BLaER1 (cell line): Measurements from ENCODE around the gene SLC25A29.

ENCODE experiments used
- H3K27ac ChIP-seq: shearing (Covaris generic); formaldehyde crosslinking; 2 replicates; pipeline ENCODE4 v1.8.1; 2022
- H3K27me3 ChIP-seq: shearing (Covaris generic); formaldehyde crosslinking; 2 replicates; pipeline ENCODE4 v1.8.1; 2022
- H3K36me3 ChIP-seq: shearing (Covaris generic); formaldehyde crosslinking; 2 replicates; pipeline ENCODE4 v1.8.1; 2022
- H3K4me1 ChIP-seq: shearing (Covaris generic); formaldehyde crosslinking; 2 replicates; pipeline ENCODE4 v1.8.1; 2022
- H3K4me2 ChIP-seq: shearing (Covaris generic); formaldehyde crosslinking; 2 replicates; pipeline ENCODE4 v1.8.1; 2022
- H3K4me3 ChIP-seq: shearing (Covaris generic); formaldehyde crosslinking; 2 replicates; pipeline ENCODE4 v1.8.1; 2022
- H3K9ac ChIP-seq: shearing (Covaris generic); formaldehyde crosslinking; 2 replicates; pipeline ENCODE4 v1.8.1; 2022
- H3K9me3 ChIP-seq: shearing (Covaris generic); formaldehyde crosslinking; 2 replicates; pipeline ENCODE4 v1.8.1; 2022
- H4K20me1 ChIP-seq: shearing (Covaris generic); formaldehyde crosslinking; 2 replicates; pipeline ENCODE4 v1.8.1; 2022
- Cebpa-rat ChIP-seq: shearing (Covaris generic); IDR thresholded peaks from 2 replicates; pipeline ENCODE4 v1.8.1; 2022

The SLC25A29 gene

DNA sequence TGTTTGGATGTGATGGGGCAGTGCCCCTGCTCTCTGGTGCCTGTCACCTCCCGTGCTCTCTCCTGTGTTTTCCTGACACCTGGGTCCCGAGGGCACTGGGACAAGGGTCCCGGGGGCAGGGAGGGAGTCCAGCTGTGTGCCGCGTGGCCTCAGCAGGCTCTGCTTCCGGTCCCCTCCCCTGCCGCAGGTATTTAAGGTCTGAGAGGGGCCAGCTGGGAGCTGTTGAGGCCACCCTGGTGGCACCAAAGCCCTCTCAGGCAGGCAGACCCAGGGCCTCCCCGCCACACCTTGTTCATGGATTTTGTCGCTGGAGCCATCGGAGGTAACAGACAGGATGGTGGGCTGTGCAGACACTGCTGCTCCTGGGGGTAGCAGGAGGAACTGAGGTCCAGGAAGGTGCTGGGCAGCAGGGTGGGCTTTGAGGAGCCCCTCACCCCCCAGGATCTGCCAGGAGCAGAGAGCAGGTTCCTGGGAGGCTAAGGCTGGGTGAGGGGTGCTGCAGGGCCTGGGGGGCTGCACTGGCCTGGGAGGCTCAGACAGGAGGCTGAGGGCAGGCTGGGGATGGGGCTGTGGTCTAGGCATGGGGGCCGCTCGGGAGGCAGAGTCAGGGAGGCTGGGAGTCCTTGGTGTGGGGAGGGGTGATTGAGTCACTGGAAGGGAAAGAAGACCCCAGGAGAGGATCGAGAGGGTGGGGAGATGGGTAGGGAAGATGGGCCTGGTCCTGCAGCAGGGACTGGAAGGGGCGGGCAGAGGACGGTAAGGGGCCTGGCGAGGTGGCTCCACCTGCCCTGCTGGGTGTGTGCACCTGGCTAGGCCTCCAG lies 17.1 kb upstream of the SLC25A29 start, which contains the start of gene SLC25A47:
Gene SLC25A47, plus strand, starts transcription at position 219 of the 821 bp plus-strand sequence. Its CDS starts 76 bp downstream, at position 295.
- Histone ChIP-seq H3K9me3 (no peaks in the 10 kb centered on the region), H3K4me3 (no peak within 1 kb of the TSS), H3K27ac (no peak within 1 kb of the TSS), H3K9ac (no peak within 1 kb of the TSS), H3K27me3 (no peaks in the 10 kb centered on the region), H3K4me1 (peaks cover 19% of the 10 kb centered on the region), H3K36me3 (no peaks in the 10 kb centered on the region), H3K4me2 (no peak within 1 kb of the TSS), H4K20me1 (no peaks in the 10 kb centered on the region)
- TF ChIP-seq Cebpa-rat, result no peak

DNA sequence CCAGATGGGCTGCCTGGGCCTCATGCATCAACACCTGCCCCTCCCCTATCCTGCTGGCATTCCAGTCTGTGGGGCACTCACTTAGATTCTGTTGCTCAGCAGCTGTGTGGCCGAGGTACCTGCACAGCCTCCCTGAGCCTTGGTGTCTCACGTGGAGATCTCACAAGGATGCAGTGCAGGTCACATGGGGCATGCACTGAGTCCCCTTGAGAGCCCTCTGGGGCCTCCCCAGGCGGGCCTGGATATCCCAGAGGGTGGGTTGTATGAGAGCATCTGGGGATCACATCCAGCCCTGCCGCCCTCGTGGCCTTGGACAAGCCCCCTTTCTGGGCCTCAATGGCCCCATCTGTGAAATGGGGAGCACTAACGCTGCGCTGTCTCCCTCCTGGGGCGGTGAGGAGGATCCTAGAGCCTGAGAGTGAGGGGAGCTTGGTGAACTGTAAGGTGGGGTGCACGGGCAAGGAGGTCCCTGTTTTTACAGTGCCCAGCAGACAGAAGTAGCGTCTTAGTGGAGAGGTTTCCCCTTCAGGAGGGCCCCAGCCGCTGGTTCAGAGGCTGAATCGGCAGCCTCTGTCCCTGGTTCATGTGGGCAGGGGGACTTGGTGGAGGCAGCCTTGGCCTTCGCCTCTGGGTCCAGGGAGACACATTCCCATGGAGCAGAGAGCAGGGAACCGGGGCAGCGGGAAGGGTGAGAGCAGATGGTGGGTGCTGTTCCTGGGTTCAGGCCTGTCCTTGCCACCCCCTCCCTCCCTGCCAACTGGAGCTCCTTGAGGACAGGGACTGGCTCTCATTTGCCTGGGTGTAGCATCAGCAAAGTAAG lies 16.1 kb upstream of the SLC25A29 start:
- no peak for TF ChIP-seq Cebpa-rat
- Histone ChIP-seq H3K4me2 (0 out of 2 replicates have a peak overlapping the region, but pooled peaks have one; percentile 2), H3K27ac (no peak overlapping the region), H3K9me3 (no peaks in the 10 kb centered on the region), H3K27me3 (no peaks in the 10 kb centered on the region), H3K36me3 (no peaks in the 10 kb centered on the region), H4K20me1 (no peaks in the 10 kb centered on the region), H3K4me1 (peaks cover 28% of the 10 kb centered on the region), H3K9ac (no peak overlapping the region), H3K4me3 (no peak overlapping the region)

DNA sequence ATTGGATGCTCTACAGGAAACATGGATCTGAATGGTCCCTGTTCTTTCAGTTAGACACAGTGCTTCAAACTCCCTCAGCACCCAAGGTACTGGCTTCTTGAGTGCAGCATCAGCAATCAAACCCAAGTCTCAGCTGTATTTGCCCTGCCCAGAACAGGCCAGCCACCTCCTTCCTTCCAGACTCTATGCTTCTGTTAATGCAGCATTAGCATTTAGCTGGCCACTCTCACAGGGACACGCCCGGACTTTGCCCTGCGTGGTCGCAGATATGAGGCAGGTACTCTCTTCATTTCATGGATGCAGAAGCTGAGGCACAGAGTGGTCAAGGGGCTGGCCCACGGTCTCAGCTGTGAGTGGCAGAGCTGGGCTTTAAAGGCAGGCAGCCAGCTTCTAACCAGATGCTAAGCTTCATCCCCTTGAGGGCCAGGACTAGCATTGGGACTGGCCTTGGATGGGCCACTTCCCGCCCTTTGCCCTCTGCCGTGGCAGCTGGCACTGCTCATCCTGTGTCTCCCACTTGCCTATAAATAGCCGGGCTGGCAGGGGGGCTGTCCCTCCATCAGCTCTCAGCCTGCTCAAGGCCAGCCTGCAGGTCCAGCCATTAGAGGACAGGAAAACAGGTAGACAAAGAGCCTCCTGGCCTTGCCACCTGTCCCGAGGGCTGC lies 15.4 kb upstream of the SLC25A29 start:
- no peak for TF ChIP-seq Cebpa-rat
- Histone ChIP-seq H3K9ac (no peak overlapping the region), H3K4me1 (peaks cover 28% of the 10 kb centered on the region), H3K27ac (no peak overlapping the region), H3K36me3 (no peaks in the 10 kb centered on the region), H4K20me1 (no peaks in the 10 kb centered on the region), H3K9me3 (no peaks in the 10 kb centered on the region), H3K4me2 (0 out of 2 replicates have a peak overlapping the region, but pooled peaks have one; percentile 2), H3K27me3 (no peaks in the 10 kb centered on the region), H3K4me3 (no peak overlapping the region)

DNA sequence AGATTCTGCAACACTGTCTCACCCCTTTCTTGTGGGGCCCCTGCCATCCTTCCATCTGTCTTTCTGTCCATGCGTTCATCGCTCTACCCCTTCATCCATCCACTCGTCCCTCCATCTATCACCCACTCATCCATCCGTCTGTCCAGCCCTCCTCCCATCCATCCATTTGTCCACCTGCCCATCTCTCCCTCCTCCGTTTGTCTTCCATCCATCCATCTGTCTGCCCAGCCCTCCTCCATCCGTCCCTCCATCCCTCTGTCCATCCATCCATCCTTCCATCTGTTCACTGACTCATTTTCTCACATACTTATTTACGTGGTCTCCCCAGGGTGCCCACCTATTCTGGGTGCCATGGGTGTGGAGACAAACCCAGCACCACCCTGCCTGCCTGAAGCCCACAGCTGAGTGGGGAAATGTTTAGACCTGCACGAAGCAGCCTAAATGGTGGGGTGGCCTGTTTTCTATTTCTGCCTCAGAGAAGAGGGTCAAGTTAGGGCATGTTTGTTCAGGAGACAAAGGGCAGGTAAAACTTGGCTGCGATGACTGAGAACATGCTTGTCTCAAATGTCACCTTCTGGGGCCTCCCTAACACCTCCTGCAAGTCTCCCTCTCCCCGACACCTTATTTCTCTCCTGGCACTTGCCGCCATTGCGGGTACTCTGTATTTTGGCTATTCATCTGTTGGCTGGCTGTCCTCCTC lies 14.1 kb upstream of the SLC25A29 start:
- no peak overlapping the region for H3K4me3 ChIP-seq
- peaks cover 28% of the 10 kb centered on the region for H3K4me1 ChIP-seq
- H3K9me3 ChIP-seq, result no peaks in the 10 kb centered on the region
- no peak overlapping the region for H3K4me2 ChIP-seq
- H3K27me3 ChIP-seq, result no peaks in the 10 kb centered on the region
- no peaks in the 10 kb centered on the region for H4K20me1 ChIP-seq
- H3K9ac ChIP-seq, result no peak overlapping the region
- TF ChIP-seq Cebpa-rat, result no peak
- H3K36me3 ChIP-seq, result no peaks in the 10 kb centered on the region
- no peak overlapping the region for H3K27ac ChIP-seq

DNA sequence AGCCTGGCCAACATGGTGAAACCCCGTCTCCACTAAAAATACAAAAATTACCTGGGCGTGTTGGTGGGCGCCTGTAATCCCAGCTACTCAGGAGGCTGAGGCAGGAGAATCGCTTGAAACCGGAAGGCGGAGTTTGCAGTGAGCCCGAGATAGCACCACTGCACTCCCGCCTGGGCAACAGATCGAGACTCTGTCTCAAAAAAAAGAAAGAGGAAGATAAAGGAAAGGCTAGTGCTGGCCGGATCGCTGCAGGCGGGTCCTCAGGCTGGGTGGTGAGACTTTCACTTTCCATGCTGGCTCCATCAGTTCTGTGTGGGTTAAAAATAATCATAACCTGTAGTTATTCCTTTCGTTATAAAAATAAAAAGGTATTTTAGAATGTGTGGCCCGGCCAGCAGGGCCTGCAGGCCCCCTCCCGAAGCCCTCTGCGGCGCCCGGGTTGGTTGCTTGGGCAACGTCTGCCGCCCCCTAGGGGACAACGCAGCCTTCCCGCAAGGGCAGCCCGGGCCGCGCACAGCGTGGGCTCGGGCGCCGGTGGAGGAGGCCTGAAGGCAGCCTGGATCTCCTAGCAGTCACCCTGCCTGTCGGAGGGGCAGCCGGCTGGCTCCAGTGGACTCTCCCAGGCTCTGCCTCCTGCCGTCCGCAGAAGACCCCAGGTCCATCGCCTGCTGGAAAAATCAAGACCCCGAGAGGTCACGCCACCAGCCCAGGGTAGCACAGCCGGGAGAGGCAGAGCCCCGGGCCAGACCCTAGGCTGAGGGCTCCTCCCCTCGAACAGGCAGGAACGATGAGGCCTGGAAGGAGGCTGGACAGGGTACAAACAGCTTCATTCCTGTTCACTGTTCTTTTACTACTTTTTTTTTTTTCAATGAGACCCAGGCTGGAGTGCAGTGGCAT lies 11.9 kb upstream of the SLC25A29 start:
- H3K4me3 ChIP-seq, result no peak overlapping the region
- no peak for TF ChIP-seq Cebpa-rat
- H3K4me1 ChIP-seq, result peaks cover 33% of the 10 kb centered on the region
- H3K27ac ChIP-seq, result peak overlapping the region; percentile 7; the same call in 1 of the 2 replicates
- H3K27me3 ChIP-seq, result no peaks in the 10 kb centered on the region
- H3K4me2 ChIP-seq, result peak overlapping the region; percentile 64
- H3K9me3 ChIP-seq, result no peaks in the 10 kb centered on the region
- no peak overlapping the region for H3K9ac ChIP-seq
- no peaks in the 10 kb centered on the region for H3K36me3 ChIP-seq
- no peaks in the 10 kb centered on the region for H4K20me1 ChIP-seq

DNA sequence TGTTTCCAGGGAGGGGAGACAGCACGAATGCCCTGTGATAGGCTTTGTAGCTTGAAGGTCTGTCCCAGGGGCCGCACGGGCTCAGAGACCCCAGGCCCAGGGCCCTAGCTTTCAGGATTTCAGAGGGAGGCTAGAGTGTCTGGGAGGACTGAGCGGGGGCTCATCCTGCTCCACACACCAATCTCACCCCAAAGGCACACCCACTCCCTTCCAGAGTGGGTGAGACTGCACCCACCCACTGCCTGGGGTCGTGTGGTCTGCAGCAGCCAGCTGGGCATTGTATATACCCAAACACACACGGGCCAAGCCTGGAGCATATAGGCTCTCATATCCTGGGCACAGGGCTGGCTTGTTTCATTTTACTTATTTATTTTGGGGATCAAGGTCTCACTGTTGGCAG lies 11.1 kb upstream of the SLC25A29 start:
- no peaks in the 10 kb centered on the region for H4K20me1 ChIP-seq
- H3K27me3 ChIP-seq, result no peaks in the 10 kb centered on the region
- peaks cover 35% of the 10 kb centered on the region for H3K4me1 ChIP-seq
- H3K9me3 ChIP-seq, result no peaks in the 10 kb centered on the region
- H3K9ac ChIP-seq, result no peak overlapping the region
- no peak overlapping the region for H3K4me3 ChIP-seq
- no peaks in the 10 kb centered on the region for H3K36me3 ChIP-seq
- no peak for TF ChIP-seq Cebpa-rat
- H3K4me2 ChIP-seq, result peak overlapping the region; percentile 64
- no peak overlapping the region for H3K27ac ChIP-seq

DNA sequence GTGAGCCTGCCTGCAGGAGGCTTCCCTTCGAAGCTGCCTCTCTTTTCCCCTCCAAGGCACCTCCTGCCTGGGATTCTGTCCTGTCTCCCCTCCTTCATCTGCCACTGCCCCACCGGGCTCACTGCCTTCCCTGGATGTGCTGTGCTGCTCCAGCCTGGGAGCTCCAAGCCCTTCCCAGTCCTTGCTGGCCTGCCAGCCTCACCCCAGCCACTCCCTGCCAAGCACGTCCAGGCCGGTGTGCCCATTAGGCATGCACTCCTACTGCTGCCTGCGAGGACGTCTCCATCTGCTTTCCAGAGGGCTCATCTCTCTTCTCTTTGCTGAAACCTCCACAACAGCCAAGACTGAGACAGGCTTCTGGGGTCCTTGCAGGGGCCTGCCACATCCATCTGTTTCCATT lies 8.5 kb upstream of the SLC25A29 start:
- Histone ChIP-seq H3K9me3 (no peaks in the 10 kb centered on the region), H3K4me3 (no peak overlapping the region), H3K27ac (no peak overlapping the region), H3K4me2 (no peak overlapping the region), H4K20me1 (no peaks in the 10 kb centered on the region), H3K27me3 (no peaks in the 10 kb centered on the region), H3K9ac (no peak overlapping the region), H3K36me3 (no peaks in the 10 kb centered on the region), H3K4me1 (peaks cover 52% of the 10 kb centered on the region)
- TF ChIP-seq Cebpa-rat, result no peak

DNA sequence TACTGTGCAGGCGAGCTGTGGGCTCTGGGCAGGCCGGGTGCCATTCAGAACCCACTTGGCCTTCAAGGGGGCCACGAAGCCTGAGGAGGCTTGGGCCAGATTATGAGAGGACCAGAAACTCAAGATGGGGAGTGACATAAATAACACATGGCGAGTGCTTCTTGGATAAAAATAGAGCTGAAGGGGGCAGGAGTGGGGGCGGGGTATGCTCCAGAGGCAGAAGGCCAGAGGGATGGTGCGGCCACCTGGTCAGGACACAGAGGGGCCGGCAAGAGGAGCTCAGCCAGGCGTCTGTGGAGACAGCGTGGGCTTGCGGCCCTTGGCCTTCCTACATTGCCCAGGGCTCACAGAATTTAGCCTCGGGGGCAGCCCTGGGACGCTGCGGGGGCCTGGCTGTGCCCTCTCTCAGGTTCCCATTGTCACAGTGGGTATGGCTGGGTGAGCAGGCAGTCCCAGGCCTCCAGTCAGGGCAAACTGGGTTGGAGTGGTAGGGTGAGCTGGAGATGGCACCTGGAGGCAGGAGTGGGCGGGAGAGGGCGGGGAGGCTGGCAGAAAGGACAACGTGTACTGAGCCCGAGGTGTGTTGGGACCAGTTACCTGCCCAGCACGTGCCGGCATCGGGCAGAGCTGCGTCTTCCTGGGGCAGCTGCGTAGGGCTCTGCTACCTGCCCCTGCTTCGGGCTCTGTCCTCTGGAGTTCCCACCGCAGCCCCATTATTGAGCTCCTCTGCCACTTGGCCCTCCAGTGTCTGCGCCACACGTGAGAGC lies 7.4 kb upstream of the SLC25A29 start:
- Histone ChIP-seq H3K27ac (no peak overlapping the region), H3K36me3 (no peaks in the 10 kb centered on the region), H3K4me1 (peaks cover 63% of the 10 kb centered on the region), H3K27me3 (no peaks in the 10 kb centered on the region), H3K4me3 (no peak overlapping the region), H3K4me2 (peak overlapping the region; percentile 60), H4K20me1 (0 out of 2 replicates have a peak, but pooled peaks cover under 1% of the 10 kb centered on the region), H3K9me3 (no peaks in the 10 kb centered on the region), H3K9ac (no peak overlapping the region)
- TF ChIP-seq Cebpa-rat, result no peak
